GM21423 (cell line): Measurements from ENCODE around the gene ZNF280A.
"Not testable (repeated sequence)": the region's sequence is repeated elsewhere in the genome, so short reads cannot be mapped to it uniquely, and the experiment has no call there.

ENCODE experiments used
- ATAC-seq: cut with Tn5 transposase; IDR thresholded peaks from one replicate; pipeline ENCODE4 v1.9.1; 2021; ENCODE audit warnings: mild to moderate bottlenecking, moderate library complexity; ENCODE audit not compliant: unreplicated experiment

Gene ZNF280A

DNA sequence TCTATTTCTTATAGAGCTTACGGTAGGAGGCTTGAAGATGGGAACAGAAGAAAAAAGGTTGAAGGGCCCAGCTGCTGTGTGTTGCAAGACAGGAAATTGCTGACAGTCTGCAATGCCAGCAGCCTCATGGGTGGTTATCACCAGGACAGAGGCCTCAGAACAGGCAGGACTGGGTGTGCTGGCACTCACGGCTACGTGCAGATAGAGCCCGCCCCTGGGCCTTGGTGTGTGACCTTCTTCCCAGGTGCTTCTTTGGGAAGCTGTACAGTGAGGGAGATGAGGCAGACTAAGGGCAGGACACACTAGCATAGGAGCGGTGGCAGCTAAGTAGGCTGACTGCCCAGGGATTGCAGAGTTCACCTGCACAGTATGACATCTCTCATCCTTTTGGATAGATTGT lies 26.4 kb upstream of the ZNF280A start:
- no peak for ATAC-seq

DNA sequence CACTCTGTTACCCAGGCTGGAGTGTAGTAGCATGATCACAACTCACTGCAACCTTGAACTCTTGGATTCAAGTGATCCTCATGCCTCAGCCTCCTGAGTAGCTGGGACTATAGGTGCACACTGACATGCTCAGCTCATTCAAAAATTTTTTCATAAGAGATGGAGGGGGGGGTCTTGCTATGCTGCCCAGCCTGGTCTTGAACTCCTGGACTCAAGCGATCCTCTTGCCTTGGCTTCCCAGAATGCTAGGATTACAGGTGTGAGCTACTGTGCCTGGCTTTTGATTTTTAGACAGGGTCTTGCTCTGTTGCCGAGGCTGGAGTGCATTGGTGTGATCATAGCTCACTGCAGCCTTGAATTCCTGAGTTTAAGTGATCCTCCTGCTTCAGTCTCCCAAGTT lies 25.0 kb upstream of the ZNF280A start:
- no peak for ATAC-seq

DNA sequence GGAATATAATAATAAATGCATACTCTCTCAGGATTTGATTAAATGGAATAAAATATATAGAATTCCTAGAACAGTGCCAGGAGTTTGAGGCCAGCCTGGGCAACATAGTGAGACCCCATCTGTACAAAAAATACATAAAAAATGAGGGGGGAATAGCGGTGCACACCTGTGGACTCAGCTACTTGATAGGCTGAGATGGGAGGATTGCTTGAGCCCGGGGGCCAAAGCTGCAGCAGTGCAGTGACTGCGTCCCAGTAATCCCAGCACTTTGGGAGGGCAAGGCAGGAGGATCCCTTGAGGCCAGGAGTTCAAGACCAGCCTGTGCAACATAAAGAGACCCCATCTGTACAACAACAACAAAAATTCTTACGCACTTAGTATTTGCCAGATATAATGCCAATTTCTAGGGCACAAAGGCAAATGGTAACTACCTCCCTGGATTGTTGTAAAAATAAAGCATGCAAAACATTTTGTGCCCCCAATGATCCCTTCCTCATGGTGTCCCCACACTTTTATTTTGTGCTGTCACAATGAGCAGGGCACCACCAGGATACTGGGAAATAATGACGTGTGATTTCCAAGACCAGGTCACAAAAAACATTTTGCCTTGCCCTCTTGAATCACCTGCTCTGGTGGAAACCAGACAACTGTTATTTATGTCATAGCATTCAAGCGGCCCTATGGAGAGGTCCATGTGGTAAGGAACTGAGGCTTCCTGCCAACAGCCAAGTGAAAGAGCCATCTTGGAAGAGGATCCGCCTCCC lies 18.3 kb upstream of the ZNF280A start:
- no peak for ATAC-seq

DNA sequence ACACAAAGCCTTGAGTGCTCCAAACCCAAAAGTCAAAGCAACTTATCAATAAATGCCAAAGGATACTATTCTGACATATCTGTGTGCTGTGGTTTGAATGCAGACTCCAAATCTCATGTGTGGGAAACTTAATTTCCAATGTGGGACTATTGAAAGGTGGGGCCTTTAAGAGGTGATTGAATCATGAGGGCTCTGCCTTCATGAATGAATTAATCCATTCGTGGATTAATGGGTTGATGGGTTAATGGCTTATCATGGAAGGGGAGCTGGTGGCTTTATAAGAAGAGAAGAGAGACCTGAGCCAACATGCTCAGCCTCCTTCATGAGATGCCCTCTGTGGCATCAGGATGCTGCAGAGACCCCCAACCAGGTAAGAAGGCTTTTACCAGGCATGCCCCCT lies 16.8 kb upstream of the ZNF280A start:
- no peak for ATAC-seq

DNA sequence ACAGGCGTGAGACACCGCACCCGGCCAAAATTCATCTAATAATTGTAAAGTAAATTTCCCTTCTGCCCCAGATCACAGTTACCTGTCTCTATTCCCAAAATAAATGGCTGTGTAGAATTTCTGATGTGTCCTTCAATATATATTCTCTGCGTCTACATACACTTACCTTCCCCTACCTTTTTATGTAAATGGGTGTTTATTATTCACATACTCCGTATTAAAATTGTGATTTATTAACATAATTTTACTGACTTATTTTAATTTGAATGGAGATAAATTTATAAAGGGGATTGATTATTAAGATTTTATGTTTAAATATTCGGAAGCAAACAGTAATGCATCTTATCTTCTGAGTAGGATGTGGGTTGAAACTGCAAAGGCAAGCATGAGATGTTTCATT lies 16.4 kb upstream of the ZNF280A start:
- no peak for ATAC-seq

DNA sequence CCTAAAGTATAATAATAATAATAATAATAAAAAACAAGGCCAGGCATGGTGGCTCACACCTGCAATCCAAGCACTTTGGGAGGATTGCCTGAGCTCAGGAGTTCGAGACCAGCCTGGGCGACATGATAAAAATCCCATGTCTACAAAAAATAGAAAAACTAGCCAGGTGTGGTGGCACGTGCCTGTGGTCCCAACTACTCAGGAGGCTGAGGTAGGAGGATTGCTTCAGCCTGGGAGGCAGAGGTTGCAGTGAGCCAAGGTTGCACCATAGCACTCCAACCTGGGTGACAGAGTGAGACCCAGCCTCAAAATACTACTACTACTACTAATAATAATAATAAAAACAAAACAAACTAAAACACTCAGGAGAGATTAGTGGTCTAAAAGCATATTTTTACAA lies 15.6 kb upstream of the ZNF280A start:
- ATAC-seq: no peak

DNA sequence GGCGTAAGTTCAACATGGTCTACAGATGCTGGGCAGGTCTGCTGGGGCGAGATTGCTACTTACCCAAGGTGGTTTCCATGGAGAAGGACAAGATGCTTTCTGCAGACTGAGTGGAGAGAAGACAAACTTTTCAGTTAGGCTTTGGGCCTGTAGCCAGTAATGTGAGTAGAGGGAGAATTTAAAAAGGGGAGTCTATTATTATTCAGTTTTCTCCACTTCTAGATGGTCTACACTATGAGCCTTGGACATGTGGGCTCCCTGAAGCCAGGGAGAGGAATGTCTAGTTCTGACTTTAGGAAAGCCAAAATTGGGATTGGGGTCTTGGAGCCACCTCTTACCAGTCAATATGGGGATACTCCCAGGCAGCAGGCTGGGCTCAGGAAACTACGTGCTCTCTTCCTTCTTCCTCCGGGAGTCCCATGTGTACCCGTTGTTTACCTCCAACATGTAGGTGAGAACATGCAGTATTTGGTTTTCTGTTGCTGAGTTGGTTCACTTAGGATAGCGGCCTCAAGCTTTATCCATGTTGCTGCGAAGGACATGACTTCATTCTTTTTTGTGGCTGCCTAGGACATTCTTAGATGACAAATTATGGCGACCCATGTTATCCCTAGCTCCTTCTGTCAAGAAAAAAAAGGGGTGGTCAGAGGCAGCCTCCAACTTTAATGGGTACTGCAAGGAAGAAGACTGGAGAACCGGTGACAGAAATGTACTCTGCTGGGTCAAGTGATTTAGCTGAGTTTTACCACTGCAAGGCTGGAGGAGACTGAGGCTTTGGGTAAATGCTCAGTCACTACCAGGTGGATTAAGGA lies 14.7 kb upstream of the ZNF280A start:
- ATAC-seq: no peak

DNA sequence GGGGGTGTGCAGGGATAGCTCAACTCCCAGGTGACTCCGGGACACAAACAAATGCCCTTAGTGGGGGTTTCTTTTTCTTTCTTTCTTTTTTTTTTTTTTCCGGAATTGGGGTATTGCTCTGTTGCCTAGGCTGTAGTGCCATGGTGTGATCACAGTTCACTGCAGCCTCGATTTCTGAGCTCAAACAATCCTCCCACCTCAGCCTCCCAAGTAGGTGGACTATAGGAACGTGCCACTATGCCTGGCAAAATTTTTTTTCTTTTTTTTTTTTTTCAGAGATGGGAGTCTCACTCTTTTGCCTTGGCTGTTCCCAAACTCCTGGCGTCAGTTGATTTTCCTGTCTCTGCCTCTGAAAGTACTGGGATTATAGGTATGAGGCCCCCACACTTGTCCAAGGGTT lies 13.8 kb upstream of the ZNF280A start:
- no peak for ATAC-seq

DNA sequence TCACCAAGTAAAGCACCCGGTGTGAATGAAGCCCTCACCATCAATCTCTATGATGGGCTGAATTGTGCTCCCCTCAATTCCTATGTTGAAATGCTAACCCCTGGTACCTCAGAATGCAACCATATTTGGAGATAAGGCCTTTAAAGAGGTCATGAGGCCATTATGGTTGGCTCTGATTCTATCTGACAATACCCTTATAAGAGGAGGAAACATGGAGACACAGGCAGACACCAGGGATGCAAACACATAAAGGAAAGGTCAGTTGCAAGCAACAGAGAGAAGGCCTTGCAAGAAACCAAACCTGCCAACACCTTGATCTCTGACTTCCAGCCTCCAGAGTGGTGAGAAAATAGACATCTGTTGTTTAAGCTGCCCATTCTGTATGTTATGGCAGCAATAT lies 13.3 kb upstream of the ZNF280A start:
- ATAC-seq: no peak

DNA sequence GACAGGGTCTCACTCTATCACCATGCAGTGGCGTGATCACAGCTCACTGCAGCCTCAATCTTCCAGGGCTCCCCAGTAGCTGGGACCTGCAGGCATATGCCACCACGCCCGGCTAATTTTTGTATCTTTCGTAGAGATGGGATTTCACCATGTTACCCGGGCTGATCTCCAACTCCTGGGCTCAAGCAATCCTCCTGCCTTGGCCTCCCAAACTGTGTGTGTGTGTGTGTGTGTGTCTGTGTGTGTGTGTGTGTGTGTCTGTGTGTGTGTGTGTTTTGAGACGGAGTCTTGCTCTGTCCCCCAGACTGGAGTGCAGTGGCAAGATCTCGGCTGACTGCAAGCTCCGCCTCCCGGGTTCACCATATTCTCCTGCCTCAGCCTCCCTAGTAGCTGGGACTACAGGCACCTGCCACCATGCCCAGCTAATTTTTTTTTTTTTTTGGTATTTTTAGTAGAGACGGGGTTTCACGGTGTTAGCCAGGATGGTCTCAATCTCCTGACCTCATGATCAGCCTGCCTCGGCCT lies 12.5 kb upstream of the ZNF280A start:
- not testable (repeated sequence) for ATAC-seq

DNA sequence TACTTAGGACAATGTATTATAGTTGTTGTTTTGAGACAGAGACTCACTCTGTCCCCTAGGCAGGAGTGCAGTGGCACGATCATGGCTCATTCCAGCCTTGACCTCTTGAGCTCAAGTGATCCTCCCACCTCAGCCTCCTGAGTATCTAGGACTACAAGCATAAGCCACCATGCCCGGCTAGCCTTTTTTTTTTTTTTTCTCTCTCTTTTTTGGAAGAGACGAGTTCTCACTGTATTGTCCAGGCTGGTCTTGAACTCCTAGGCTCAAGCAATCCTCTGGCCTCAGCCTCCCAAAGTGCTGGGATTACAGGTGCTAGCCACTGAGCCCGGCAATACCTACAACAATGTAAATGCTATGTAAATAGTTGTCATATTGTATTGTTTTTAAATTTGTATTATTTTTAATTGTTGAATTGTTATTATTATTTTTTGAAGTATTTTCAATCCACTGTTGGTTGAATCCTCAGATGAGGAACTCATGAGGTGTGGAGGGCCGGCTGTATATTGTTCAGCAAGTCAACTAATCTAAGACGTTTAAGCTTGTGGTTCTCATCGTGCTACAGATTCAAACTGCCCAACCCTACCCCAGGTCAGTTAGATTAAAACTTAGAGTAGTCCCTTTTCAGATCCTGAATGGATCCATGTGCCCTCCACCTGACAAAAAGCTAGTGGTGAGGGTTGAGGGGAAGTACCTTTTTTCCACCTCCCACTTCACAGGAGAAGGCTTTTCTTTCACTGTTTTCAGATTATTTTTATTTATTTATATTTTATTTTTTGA lies 11.9 kb upstream of the ZNF280A start:
- no peak for ATAC-seq

DNA sequence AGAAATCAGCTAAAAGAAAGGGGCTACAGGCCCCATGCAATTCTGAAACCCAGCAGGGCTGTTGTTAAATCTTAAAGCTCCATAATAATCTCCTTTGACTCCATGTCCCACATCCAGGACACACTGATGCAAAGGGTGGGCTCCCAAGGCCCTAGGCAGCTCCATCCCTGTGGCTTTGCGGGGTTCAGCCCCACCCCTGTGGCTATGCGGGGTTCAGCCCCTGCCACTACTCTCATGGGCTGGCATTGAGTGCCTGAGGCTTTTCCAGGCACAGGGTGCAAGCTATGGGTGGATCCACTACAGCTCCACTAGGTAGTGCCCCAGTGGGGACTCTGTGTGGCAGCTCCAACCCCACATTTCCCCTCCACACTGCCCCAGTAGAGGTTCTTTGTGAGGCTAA lies 8.7 kb upstream of the ZNF280A start:
- ATAC-seq: no peak

DNA sequence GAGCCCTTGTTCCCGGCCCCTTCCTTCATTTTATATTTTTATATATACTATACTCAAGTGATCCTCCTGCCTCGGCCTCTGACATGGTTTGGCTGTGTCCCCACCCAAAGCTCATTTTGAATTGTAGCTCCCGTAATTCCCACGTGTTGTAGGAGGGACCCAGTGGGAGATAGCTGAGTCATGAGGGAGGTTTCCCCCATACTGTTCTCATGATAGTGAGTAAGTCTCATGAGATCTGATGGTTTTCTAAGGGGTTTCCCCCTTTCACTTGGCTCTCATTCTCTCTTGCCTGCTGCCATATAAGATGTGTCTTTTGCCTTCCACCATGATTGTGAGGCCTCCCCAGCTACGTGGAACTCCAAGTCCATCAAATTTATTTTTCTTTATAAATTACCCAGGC lies 7.2 kb upstream of the ZNF280A start:
- no peak for ATAC-seq

DNA sequence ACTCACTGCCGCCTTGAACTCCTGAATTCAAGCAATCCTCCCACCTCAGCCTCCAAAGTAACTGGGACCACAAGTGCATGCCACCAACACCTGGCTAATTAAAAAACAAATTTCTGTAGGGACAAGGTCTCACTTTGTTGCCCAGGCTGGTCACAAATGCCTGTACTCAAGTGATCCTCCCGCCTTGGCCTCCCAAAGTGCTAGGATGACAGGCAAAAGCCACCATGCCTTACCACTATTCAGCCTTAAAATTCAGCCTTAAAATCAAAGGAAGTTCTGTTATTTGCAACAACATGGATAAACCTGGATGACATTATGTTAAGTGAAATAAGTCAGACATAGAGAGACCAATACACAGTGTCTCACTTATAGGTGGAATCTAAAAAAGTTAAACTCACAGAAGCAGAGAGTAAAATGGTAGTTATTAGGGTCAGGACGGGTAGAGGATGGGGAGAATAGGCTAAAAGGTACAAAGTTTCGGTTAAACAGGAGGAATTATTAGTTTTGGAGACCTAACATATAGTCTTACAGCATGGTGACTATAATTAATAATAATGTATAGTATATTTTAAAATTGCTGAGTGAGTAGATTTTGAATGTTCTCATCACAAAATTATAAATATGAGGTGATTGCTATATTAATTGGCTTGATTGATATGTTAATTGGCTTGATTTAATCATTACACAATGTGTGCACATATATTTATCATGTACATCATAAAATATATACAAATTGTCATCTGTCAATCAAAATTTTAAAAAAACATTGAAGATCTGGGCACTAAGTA lies 6.2 kb upstream of the ZNF280A start:
- no peak for ATAC-seq

DNA sequence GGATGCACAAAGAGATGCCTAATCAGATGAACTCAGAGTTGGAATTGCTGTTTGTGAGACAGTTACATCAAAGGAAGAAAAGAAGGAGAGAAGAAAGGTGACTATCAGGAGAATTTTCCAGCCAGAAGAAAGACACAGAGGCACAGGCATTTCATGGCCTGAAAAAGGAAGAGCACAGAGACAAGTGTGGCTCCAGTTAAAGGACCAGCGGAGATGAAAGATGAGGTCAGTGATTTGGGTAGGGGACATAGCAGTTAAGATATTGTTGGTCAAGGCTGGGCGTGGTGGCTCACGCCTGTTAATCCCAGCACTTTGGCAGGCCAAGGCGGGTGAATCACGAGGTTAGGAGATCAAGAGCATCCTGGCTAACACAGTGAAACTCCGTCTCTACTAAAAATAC lies 3.4 kb upstream of the ZNF280A start:
- ATAC-seq: no peak

DNA sequence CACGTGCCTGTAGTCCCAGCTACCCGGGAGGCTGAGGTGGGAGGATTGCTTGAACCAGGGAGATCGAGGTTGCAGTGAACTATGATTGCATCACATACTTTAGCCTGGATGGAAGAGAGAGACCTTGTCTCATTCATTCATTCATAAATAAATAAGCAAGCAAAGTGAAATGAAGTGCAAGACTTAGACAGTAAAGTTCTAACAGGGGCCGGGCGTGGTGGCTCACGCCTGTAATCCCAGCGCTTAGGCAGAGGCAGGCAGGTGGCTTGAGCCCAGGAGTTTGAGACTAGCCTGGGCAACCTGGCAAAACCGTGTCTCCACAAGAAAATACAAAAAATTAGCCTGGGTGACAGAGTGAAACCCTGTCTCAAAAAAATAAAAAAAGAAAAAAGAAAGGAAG lies 1.6 kb upstream of the ZNF280A start:
- no peak for ATAC-seq

DNA sequence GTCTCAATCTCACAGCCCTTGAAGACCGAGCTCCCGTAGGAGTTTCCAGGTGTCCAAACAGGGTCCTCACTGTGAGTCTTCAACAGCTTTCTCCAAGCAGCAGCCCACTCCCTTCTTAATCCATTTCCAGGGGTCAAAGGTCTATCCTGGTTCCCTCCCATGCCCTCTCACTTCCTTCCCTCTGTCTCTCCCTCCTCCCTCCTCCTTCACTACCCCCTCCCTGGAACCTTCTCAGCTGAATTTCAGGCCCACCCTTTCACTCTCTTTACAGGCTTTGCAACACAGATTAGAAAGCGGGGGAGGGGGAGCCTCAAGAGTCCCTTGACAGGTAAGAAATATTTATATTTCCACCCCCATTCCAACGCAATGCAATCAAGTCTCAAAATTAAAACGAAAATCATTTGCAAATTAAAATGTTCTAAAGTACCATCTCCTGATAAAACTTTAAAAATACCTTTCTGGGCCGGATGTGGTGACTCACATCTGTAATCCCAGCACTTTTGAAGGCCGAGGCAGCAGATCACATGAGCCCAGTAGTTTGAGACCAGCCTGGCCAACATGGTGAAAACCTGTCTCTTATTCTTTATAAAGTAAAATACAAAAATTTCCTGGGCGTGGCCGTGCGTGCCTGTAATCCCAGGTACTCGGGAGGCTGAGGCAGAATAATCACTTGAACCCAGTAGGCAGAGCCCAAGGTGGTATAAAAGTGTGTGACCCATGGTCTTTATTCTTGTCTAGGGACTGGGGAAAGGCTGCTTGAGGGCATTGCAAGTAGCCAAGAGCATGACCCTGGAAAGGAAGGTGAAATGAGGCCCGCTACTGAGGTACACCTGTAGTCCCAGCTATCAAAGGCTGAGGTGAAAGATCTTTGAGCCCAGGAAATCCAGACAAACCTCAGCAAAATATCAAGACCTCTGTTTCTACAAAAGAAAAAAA lies 865 bp upstream of the ZNF280A start:
- no peak for ATAC-seq

DNA sequence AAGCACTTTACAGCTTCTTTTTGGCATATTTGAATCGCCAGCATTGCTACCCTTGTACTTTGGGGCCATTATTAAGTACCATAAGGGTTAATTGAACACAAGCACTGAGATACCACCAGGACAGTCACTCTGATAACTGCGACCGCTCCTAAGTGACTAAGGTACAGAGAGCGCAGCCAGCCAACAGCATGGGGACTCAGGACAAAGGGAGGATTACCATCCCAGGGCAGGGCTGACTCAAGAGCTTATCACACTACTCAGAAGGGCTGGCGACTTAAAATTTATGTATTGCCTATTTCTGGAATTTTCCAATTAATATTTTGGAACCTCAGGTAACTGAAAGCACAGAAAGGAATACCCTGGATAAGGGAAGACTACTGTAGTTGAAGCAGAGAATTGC lies 479 bp downstream of the ZNF280A start:
- ATAC-seq: no peak

DNA sequence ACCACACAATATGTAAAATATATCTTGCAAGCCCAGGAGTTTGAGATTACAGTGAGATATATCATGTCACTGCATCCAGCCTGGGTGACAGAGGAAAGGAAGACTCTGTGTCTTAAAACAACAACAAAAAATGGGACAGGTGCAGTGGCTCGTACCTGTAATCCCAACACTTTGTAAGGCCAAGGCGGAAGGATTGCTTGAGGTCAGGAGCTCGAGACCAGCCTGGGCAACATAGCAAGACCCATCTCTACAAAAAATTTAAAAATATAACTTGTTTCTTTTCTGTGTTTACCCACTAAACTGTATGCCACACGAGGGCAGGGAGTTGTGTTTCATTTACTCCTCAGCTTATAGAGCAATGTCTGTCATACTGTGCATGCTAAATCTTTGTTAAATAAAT lies 3.1 kb downstream of the ZNF280A start:
- ATAC-seq: no peak

DNA sequence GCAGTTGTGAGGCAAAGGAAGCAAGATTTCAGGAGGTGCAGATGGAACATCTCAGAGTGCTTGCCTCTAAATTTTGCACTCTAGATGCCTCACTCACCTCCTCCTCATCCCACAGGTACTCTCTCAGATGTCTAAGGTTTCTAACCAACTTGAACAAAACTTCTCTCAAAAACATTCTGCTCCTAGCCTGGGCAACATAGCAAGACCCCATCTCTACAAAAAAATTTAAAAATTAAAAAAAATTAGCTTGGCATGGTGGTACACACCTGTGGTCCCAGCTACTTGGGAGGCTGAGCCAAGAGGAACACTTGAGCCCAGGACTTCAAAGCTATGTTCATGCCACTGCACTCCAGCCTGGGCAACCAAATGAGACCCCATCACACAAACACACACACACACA lies 4.2 kb downstream of the ZNF280A start:
- no peak for ATAC-seq
